ENCODE data around the gene SBK2.

- TF ChIP-seq CTCF (conservative IDR thresholded peaks at IDR 0.05 in 1 of 2, IDR thresholded peaks at IDR 0.05 in 1 of 2; ENCODE audit: low read depth in 1 of 2, low read length in 2 of 2) (no peak), EZH2 (IDR thresholded peaks at IDR 0.05; ENCODE audit: low read length, missing control alignments) (no peak)
Observed at GRCh38 chr19:55502197-55502952, 34.6 kb downstream of the SBK2 start.
